Measurements from ENCODE around the gene CYP2C9. TPM values are rescaled to one million over a fixed set of nuclear protein-coding genes. Genes with fewer than 3 reads are reported as not detected.

Gene CYP2C9
- total and polyA plus RNA-seq, 4 experiments from 2014 or later: not detected

DNA sequence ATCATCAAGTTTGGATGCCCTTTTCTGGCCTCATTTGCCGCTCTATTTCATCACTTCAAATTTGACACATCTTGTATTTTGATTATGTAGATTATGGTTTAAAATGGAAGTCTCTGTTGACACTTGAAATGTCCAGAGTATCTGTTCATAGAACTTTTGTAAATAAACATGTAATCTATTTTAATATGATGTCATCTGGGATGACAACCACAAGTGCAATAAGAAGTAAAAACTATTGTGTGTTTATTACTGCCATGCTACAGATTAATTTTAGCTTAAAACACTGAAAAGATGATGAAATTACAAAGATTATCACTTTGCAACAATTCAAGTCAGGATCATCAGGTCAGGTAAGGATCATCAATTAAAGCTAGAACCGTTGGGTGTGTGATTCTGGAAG is 100.8 kb downstream of the CYP2C9 start:
- Mint-ChIP-seq H3K4me3 (no peak overlapping the region), H3K27me3 (no peaks in the 10 kb centered on the region), H3K36me3 (no peaks in the 10 kb centered on the region), H3K9me3 (peaks cover 0 to 2% (median 0%) of the 10 kb centered on the region in 8 donors), H3K27ac (no peak overlapping the region), H3K4me1 (no peaks in the 10 kb centered on the region)
- no peaks in the 10 kb centered on the region for H3K4me1 ChIP-seq (ENCODE audit: insufficient read depth, low read length)
- intact Hi-C loops (cut with micrococcal nuclease): no loop called here
- CTCF ChIA-PET (ENCODE audit: partially characterized antibody): no interaction called here
- no peak overlapping the region for H3K27ac ChIP-seq (ENCODE audit: low read depth, low read length)
- H3K27me3 ChIP-seq (ENCODE audit: insufficient read depth, low read length): no peaks in the 10 kb centered on the region
- no peaks in the 10 kb centered on the region for H3K9me3 ChIP-seq (ENCODE audit: control insufficient read depth in 1 of 2, low read length in 2 of 2)
- H3K36me3 ChIP-seq (ENCODE audit: insufficient read depth, low read length): no peaks in the 10 kb centered on the region
- no peak overlapping the region for H3K4me3 ChIP-seq (ENCODE audit: low read length in 2 of 2)
- POLR2A ChIA-PET (ENCODE audit: partially characterized antibody): no interaction called here
- no peak for DNase-seq

Other genes starting within 250 kb of the CYP2C9 start
- under 1 TPM in 1 of 2 experiments, not detected in 1; 0.22 TPM for gene CYP2C19, start 176.0 kb upstream of the CYP2C9 start, total RNA-seq
- gene CYP2C19, start 176.0 kb upstream of the CYP2C9 start, polyA plus RNA-seq: not detected
- gene CYP2C8, start 130.8 kb downstream of the CYP2C9 start, total RNA-seq: not detected
- gene CYP2C8, start 130.8 kb downstream of the CYP2C9 start, polyA plus RNA-seq: not detected

All from CD4-positive, alpha-beta memory T cell (primary cell).